Aorta (tissue), 5 donors: ENCODE measurements around the gene MUC5AC. TPM values are rescaled to one million over a fixed set of nuclear protein-coding genes. Genes with fewer than 3 reads are reported as not detected.

ENCODE experiments used
- ATAC-seq: fragments of 200-7000 bp; cut with Tn5 transposase; one replicate; pipeline ENCODE4 v1.9.1; 2022; ENCODE audit warnings: moderate library complexity; ENCODE audit not compliant: low FRiP score
- DNase-seq, 2 donors: peaks; one replicate each; pipeline ENCODE4 v3.0.0-alpha.2; 2020
- H3K27ac ChIP-seq, 2 donors: one replicate each; pipeline ENCODE4 v1.5.1; 2013; ENCODE audit warnings: low read length in 2 of 2, mild to moderate bottlenecking in 2 of 2, moderate library complexity in 2 of 2, control low read depth in 1 of 2, inconsistent platforms in 1 of 2, low read depth in 1 of 2
- H3K27me3 ChIP-seq, 2 donors: one replicate each; pipeline ENCODE4 v1.6.1; 2013; ENCODE audit warnings: control low read depth in 1 of 2, low read length in 1 of 2, mild to moderate bottlenecking in 1 of 2, moderate library complexity in 1 of 2; ENCODE audit not compliant: insufficient read depth in 2 of 2, control insufficient read depth in 1 of 2
- H3K36me3 ChIP-seq, 2 donors: one replicate each; pipeline ENCODE4 v1.6.1; 2013; ENCODE audit warnings: control low read depth in 1 of 2, low read length in 1 of 2, mild to moderate bottlenecking in 1 of 2; ENCODE audit not compliant: insufficient read depth in 2 of 2, control insufficient read depth in 1 of 2
- H3K4me1 ChIP-seq, 2 donors: one replicate each; pipeline ENCODE4 v1.6.1; 2013; ENCODE audit warnings: low read length in 2 of 2, control low read depth in 1 of 2, mild to moderate bottlenecking in 1 of 2, moderate library complexity in 1 of 2; ENCODE audit not compliant: insufficient read depth in 2 of 2, control insufficient read depth in 1 of 2
- H3K4me3 ChIP-seq, 2 donors: one replicate each; pipeline ENCODE4 v1.5.1; 2013; ENCODE audit warnings: low read length in 2 of 2, control low read depth in 1 of 2, mild to moderate bottlenecking in 1 of 2
- H3K9me3 ChIP-seq: one replicate; pipeline ENCODE4 v1.6.1; 2013; ENCODE audit warnings: mild to moderate bottlenecking, low read length; ENCODE audit not compliant: control insufficient read depth
- WGBS, 2 donors: extraction: QIAGEN DNeasy Blood & Tissue Kit; methylation state at CpG; one replicate each; pipeline ENCODE4 v1.1.7; 2013; 5-methylcytosine and 5-hydroxymethylcytosine counted together
- intact Hi-C, 2 donors: fragments of 100-400 bp; cut with DNase I; formaldehyde crosslinking; loops; one replicate each; pipeline versions ENCODE4 v1.14.2 to v1.15.0; 2022
- polyA plus RNA-seq, 2 donors: library from polyadenylated mRNA; stranded (reverse); fragments of 200-250 nt; gene quantifications; one replicate each; pipeline ENCODE4 v1.2.3, GENCODE V29; 2013
- total RNA-seq, 2 donors: library from RNA; stranded (reverse); fragmentation: NEBNext Ultra II Directional; extraction: Animal tissue kit (Norgen Biotek cat#: 25700); gene quantifications; one replicate each; pipeline ENCODE4 v1.2.1, GENCODE V29; 2021
- donor health status: healthy with polysubstance abuse.
- donor health status: Bipolar disorder and iron deficiency.
- donor health status: DM: no; HTN: no; CAD: no.
- donor health status: DM: no; HTN: no; CAD: no.
- donor health status: DM: yes; HTN: yes; CAD: no.

MUC5AC gene
- total and polyA plus RNA-seq, 4 donors: 0.05 TPM; not detected in 3

DNA sequence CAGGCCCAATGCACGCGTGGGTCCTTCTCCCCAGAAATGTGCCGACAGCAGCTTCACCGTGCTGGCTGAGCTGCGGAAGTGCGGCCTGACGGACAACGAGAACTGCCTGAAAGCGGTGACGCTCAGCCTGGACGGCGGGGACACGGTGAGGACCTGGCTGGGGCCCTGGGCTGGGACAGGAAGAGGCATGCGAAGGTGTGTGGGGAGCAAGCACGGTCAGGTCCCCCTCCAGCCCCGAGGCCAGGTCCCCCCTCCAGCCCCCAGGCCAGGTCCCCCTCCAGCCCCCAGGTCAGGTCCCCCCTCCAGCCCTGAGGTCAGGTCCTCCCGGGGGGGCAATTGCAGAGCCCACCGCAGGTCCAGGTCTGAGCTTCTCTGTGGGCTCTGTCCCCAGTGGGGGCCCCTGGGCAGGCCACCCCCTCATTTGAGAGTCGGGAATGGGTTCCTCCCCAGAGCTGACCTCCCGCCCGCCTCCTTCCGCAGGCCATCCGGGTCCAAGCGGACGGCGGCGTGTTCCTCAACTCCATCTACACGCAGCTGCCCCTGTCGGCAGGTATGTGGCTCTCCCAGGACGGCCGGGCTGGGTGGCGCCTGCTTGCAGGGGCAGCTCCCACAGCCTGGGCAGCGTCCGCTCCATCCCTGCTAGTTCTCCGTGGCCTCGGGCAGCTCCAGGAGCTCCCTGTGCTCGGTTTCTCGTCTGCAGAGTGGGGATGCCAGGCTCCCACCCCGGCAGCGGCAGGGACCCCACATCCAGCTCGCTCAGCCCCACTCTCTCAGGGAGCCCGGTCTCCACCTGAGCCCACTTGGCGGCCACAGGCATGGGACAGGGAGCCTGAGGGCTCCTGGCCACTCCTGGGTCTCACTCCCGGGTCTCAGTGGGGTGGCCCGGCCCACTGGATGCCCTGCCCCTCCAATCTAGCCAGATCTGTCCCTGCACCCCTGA is 73.0 kb downstream of the MUC5AC start:
- Histone ChIP-seq H3K4me3 (no peak overlapping the region), H3K27ac (no peak overlapping the region), H3K9me3 (no peaks in the 10 kb centered on the region), H3K4me1 (no peaks in the 10 kb centered on the region), H3K27me3 (no peaks in the 10 kb centered on the region), H3K36me3 (no peaks in the 10 kb centered on the region)
- DNase-seq (peak; percentile 33 to 76), ATAC-seq (no peak)
- intact Hi-C loops: no loop called here
- 77 to 79% methylated on average over 42 to 45 of the region's 45 CpGs for WGBS, 2 donors

DNA sequence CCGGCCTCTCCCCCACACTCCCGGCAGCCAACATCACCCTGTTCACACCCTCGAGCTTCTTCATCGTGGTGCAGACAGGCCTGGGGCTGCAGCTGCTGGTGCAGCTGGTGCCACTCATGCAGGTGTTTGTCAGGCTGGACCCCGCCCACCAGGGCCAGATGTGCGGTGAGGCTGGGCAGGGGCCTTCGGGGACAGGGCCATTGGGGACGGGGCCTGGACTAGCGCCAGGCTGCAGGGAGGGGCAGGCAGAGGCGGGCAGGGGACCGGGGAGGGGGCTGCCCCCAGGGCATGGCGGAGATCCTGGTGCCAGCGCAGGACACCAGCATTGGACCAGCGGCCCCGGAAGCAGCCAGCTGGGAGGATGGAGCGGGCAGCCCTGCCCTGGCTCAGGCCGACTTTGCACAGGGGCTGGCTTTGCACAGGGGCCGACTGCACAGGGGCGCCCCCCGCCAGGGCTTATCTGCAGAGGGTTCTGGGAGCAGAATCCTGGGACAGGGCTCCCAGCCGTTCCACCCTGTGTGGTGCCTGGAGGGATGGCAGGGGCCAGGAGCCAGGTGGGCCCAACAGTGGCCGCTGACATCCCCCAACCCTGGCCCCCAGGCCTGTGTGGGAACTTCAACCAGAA is 73.8 kb downstream of the MUC5AC start:
- DNase-seq: peak; percentile 40 to 64
- Histone ChIP-seq H3K36me3 (no peaks in the 10 kb centered on the region), H3K27ac (no peak overlapping the region), H3K27me3 (no peaks in the 10 kb centered on the region), H3K9me3 (no peaks in the 10 kb centered on the region), H3K4me1 (no peaks in the 10 kb centered on the region), H3K4me3 (no peak overlapping the region)
- ATAC-seq: no peak
- intact Hi-C loops: no loop called here
- WGBS, 2 donors: 65 to 70% methylated on average over 17 to 22 of the region's 22 CpGs

DNA sequence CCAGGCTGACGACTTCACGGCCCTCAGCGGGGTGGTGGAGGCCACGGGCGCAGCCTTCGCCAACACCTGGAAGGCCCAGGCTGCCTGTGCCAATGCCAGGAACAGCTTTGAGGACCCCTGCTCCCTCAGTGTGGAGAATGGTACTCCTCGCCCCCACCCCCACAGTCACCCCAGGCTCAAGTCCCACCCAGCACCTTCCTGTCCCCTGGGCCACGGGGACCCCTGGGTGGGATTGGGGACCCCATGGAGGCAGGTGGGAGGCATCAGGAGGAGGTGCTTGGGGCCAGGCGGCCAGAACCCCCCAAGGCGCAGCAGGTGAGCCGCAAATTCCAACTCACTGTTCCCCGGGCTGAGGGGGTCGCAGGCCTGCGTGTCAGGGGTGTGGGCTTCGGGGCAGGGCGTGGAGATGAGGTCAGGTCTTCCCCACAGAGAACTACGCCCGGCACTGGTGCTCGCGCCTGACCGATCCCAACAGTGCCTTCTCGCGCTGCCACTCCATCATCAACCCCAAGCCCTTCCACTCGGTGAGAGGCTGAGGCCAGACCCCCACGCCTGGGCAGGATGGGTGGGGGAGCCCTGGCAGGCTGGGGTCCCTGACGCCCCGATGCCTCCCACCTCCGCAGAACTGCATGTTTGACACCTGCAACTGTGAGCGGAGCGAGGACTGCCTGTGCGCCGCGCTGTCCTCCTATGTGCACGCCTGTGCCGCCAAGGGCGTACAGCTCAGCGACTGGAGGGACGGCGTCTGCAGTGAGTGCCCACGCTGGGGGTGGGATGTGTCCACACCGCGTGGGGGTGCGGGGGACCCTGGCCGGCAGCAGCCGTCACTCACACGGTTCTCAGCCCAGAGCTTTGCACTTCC is 74.5 kb downstream of the MUC5AC start:
- Histone ChIP-seq H3K9me3 (no peaks in the 10 kb centered on the region), H3K27me3 (no peaks in the 10 kb centered on the region), H3K4me3 (no peak overlapping the region), H3K36me3 (no peaks in the 10 kb centered on the region), H3K4me1 (no peaks in the 10 kb centered on the region), H3K27ac (no peak overlapping the region)
- peak; percentile 33 to 62 for DNase-seq
- intact Hi-C loops: no loop called here
- no peak for ATAC-seq
- 83 to 86% methylated on average over 46 of the region's 46 CpGs for WGBS, 2 donors

DNA sequence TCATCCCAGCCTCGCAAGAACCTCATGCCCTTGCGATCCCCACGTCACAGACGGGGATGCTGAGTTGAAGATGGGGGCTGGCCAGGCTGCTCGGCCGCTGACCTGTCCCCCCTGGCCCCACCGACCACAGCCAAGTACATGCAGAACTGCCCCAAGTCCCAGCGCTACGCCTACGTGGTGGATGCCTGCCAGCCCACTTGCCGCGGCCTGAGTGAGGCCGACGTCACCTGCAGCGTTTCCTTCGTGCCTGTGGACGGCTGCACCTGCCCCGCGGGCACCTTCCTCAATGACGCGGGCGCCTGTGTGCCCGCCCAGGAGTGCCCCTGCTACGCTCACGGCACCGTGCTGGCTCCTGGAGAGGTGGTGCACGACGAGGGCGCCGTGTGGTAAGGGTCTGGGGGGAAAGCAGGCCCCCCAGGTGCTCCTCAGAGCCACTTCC is 75.1 kb downstream of the MUC5AC start:
- ATAC-seq: no peak
- DNase-seq: peak; percentile 41 to 64
- no peak overlapping the region for H3K27ac ChIP-seq
- H3K9me3 ChIP-seq: no peaks in the 10 kb centered on the region
- H3K4me1 ChIP-seq: no peaks in the 10 kb centered on the region
- no peaks in the 10 kb centered on the region for H3K27me3 ChIP-seq
- H3K4me3 ChIP-seq: no peak overlapping the region
- no peaks in the 10 kb centered on the region for H3K36me3 ChIP-seq
- intact Hi-C loops: no loop called here
- WGBS, 2 donors: 86% methylated on average over 30 of the region's 30 CpGs

DNA sequence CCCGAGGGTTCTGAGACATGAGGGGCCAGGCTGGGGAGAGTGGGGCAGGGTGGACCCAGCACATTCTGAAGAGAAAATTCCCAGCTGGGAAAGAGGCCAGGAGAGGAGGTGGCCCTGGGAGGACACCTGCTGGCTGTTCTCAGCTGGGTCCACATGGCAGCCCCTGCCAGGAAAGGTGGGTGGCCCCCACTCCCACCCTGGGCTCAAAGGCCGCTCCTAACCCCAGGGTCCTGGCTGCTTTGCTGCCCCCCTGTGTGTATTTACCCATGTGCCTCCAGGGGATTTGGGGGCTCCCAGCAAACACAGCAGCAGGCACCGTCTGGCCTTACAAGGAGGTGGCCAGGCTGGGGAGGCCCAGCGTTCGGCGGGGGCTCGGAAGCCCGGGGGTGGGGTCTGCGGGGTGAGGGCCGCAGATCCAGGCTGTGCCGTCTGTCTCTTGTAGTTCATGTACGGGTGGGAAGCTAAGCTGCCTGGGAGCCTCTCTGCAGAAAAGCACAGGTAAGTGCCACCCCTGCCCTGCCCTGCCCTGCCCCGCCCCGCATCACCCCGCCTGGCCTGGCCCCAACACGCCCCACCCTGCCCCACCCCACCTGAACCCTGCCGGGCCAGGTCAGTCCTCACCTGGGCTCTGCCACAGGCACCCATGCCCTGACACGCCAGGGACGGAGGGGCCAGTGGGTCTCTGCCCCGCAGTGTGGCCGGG is 75.7 kb downstream of the MUC5AC start:
- ATAC-seq (no peak), DNase-seq (peak; percentile 30 to 59)
- intact Hi-C loops: no loop called here
- Histone ChIP-seq H3K36me3 (no peaks in the 10 kb centered on the region), H3K27me3 (no peaks in the 10 kb centered on the region), H3K4me1 (no peaks in the 10 kb centered on the region), H3K4me3 (no peak overlapping the region), H3K9me3 (no peaks in the 10 kb centered on the region), H3K27ac (no peak overlapping the region)
- WGBS, 2 donors: 78 to 84% methylated on average over 21 of the region's 21 CpGs

DNA sequence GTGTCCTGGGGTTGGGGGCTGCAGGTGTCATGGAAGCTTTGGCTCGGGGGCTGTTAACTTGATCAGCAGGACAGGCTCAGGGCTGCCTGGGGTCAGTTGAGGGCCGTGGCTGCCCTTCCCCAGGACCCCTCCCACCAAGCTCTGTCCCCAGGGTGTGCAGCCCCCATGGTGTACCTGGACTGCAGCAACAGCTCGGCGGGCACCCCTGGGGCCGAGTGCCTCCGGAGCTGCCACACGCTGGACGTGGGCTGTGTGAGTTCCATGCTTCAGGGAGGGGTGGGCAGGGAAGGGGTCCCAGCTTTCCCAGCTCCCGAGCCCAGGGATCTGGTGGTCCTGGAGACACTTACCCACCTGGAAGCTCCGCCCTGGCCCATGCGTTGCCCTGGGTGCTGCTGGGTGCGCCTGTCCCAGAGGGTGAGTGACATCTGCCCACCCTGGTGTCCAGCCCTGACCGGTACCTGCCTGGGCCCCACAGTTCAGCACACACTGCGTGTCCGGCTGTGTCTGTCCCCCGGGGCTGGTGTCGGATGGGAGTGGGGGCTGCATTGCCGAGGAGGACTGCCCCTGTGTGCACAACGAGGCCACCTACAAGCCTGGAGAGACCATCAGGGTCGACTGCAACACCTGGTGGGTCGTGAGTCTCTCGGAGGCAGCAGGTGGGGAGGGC is 76.4 kb downstream of the MUC5AC start:
- Histone ChIP-seq H3K36me3 (no peaks in the 10 kb centered on the region), H3K9me3 (no peaks in the 10 kb centered on the region), H3K27ac (no peak overlapping the region), H3K27me3 (no peaks in the 10 kb centered on the region), H3K4me1 (no peaks in the 10 kb centered on the region), H3K4me3 (no peak overlapping the region)
- intact Hi-C loops: no loop called here
- DNase-seq: peak; percentile 45 to 66
- WGBS, 2 donors: 75 to 80% methylated on average over 22 of the region's 22 CpGs
- ATAC-seq: no peak

DNA sequence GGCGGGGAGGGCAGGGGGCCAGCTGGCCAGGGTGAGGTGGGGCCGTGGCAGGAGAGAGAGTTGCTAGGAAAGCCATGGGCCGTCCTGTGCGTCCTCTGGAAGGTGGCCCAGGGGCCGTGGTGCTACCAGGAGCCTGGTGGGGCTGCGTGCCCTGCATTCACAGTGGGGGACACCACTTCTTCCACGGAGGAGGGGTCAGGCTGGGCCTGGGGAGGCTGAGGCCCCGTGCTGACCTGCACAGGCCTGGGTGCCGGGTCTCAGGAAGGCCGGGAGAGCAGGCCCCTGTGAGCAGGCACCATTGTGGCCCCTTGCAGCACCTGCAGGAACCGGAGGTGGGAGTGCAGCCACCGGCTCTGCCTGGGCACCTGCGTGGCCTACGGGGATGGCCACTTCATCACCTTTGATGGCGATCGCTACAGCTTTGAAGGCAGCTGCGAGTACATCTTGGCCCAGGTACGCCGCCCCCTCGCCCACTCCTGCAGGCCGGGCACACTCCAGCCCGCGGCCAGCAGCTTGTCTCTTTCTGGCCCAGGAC is 77.1 kb downstream of the MUC5AC start:
- no peaks in the 10 kb centered on the region for H3K27me3 ChIP-seq
- no peak overlapping the region for H3K4me3 ChIP-seq
- H3K4me1 ChIP-seq: no peaks in the 10 kb centered on the region
- no peaks in the 10 kb centered on the region for H3K36me3 ChIP-seq
- no peak overlapping the region for H3K27ac ChIP-seq
- no peaks in the 10 kb centered on the region for H3K9me3 ChIP-seq
- intact Hi-C loops: no loop called here
- ATAC-seq (no peak), DNase-seq (peak; percentile 32 to 74)
- WGBS, 2 donors: 84 to 85% methylated on average over 21 to 23 of the region's 23 CpGs
